MV-4-11 (cell line): ENCODE data around the gene PCNX3.
A peak's percentile ranks its signal among the peaks of the same experiment; 100 is the strongest.
"Not testable (repeated sequence)": the region's sequence is repeated elsewhere in the genome, so short reads cannot be mapped to it uniquely, and the experiment has no call there.

Experiments used
- DNase-seq: peaks from one replicate; lab custom pipeline; 2025; lab: John Stamatoyannopoulos, UW

PCNX3 gene

DNA sequence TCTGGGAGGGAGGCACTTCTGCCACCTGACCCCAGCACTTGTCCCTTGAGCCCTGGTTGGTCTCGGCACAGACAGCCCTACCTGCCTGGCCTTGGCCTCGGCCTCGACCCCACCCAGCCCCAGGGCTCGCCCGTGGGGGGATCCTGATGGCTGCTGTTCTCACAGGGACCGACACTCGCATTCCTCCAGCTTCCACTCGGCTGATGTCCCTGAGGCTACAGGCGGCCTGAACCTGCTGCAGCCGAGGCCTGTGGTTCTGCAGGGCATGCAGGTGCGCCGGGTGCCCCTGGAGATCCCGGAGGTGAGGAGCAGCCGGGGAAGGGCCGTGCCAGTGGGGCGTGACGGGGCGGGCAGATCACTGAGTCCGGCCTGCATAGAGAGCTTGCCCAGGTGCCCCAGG, 5.1 kb downstream of the PCNX3 start:
- no peak for DNase-seq

DNA sequence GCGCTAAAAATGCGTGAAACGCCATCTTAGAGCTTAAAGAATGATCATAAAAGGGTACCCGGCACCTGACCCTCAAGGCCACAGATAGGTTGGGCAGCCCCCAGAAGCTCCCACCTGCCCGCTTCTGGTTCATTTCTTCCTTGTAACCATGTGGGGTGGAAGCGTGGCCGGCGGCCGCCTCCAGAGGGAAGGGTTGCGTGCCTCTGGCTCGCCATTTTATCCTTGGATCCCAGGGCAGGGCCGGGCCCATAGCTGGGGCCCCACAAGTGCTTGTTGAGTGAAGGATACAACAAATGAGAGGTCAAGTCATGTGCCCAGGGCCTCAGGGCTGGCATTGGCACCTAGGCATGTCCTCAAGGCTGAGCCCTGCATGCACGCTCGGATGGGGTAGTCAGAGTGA, 5.9 kb downstream of the PCNX3 start:
- no peak for DNase-seq

GRCh38 chr11:65622011-65622410, 6.4 kb downstream of the PCNX3 start:
- no peak for DNase-seq

GRCh38 chr11:65623177-65623576, 7.6 kb downstream of the PCNX3 start:
- DNase-seq, result no peak

DNA sequence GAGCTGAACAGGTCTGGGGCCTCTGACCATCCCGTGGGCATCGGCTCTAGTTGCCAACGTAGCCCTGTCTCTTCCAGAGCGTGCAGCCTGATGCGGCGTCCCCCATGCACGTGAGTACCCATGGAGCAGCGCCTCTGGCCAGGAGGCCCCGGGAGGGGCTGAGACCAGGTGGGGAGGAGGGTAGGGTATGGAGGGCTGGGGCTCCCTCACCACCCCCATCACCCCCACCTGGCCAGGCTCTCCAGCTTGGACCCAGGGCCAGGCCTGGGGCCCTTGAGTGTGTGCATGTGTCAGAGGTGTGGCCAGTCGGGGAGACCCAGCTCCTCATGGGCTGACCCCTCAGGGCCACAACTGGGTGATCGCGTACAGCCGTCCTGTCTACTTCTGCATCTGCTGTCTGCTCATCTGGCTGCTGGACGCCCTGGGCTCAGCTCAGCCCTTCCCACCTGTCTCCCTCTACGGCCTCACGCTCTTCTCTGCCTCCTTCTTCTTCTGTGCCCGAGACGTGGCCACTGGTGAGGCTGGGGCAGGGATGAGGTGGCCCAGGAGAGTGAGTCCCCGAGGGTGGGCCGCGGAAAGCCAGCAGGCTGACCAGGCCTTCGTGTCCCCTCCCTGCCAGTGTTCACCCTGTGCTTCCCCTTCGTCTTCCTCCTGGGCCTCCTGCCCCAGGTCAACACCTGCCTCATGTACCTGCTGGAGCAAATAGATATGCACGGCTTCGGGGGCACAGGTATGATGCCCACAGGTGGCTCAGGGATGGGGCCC, 8.5 kb downstream of the PCNX3 start:
- DNase-seq, result no peak

- DNase-seq, result no peak
Observed at GRCh38 chr11:65624931-65625627, 9.5 kb downstream of the PCNX3 start.

- peak; percentile 16 for DNase-seq
Observed at GRCh38 chr11:65625628-65626342, 10.2 kb downstream of the PCNX3 start.

DNA sequence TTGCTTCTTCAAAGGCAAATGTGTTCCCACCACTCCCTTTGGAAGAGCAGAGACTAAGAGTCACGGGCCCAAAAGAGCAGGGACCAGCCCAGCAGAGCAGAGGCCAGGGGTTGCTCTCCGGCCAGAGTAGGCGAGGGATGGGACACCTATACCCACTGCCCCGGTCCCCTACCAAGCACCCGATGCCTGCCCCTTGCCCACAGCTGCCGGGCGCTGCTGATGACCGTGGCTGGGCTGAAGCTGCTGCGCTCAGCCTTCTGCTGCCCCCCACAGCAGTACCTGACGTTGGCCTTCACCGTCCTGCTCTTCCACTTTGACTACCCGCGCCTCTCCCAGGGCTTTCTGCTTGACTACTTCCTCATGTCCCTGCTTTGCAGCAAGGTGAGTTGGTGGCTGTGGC, 11.6 kb downstream of the PCNX3 start:
- no peak for DNase-seq

DNA sequence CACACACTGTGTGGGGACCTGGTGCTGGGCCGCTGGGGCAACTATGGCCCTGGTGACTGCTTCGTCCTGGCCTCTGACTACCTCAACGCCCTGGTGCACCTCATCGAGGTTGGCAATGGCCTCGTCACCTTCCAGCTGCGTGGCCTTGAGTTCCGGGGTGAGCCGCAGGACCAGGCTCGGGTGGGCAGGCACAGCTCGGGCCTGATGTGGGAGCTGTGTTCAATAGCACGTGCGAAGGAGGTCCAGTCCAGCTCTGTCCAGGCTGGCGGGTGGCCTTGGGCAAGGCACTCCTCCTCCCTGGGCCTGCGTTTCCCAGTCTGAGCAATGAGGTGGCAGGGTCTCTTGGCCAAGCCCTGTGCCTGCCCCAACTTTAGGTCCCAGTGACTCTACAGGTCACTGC, 14.0 kb downstream of the PCNX3 start:
- no peak for DNase-seq

- no peak for DNase-seq
Observed at GRCh38 chr11:65630215-65630614, 14.6 kb downstream of the PCNX3 start.

DNA sequence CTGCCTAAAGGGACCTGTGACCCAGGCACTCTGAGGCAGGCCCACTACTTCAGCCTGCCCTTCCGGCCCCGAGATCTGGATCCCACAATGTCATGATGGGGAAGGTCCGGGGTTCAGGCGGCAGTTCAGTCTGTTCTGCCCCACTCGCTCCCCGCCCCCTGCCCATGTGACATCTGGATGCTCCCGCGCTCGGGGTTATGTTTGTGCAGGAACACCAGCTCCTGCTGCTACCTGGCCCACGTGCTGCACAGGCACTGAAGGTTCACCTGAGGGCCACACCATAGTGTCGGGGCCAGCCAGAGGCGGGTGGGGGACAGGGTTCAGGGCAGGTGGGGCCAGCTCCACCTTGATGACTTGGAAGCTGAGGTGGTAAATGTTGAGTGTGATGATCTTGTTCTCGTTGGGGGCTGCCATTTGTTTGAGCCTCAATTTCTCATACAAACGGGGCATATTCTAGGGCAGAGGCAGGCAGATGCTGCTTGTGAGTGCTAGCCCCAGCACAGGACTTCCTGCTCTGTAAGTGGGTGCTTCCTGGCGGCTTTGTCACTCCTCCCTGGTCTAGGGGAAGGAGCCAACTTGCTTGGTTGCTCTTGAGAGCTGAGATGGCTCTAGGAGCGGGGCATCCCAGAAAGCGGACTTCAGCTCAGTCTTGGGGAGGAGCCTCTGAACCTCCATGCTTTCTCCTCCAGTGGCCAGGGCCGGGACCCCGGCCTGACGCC, 18.0 kb downstream of the PCNX3 start:
- no peak for DNase-seq

DNA sequence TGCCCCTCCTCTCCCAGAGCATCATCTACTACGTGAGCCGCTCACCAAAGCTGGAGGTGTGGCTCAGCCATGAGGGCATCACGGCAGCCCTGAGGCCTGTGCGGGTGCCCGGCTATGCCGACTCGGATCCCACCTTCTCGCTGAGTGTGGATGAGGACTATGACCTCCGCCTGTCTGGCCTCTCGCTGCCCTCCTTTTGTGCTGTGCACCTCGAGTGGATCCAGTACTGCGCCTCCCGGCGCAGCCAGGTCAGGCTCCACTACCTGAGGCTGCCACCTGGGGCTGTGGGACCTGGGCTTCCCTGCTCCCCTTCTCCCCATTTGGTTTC, 18.5 kb downstream of the PCNX3 start:
- DNase-seq, result no peak

DNA sequence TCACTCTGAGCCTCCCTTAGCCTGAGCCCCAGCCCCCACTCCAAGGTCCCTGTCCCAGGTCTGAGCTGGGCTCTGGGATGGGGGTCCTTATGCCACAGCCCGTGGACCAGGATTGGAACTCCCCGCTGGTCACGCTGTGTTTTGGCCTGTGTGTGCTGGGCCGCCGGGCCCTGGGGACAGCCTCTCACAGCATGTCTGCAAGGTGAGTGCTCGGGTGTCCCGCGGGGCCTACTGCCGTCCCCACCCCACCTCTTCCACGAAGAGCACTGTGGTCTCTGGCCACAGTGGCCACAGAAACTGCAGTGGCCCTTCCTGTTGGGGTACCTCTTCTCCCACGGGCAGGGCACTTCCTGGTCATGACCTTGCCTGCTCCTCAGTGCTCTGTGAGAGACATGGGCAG, 18.9 kb downstream of the PCNX3 start:
- no peak for DNase-seq

DNA sequence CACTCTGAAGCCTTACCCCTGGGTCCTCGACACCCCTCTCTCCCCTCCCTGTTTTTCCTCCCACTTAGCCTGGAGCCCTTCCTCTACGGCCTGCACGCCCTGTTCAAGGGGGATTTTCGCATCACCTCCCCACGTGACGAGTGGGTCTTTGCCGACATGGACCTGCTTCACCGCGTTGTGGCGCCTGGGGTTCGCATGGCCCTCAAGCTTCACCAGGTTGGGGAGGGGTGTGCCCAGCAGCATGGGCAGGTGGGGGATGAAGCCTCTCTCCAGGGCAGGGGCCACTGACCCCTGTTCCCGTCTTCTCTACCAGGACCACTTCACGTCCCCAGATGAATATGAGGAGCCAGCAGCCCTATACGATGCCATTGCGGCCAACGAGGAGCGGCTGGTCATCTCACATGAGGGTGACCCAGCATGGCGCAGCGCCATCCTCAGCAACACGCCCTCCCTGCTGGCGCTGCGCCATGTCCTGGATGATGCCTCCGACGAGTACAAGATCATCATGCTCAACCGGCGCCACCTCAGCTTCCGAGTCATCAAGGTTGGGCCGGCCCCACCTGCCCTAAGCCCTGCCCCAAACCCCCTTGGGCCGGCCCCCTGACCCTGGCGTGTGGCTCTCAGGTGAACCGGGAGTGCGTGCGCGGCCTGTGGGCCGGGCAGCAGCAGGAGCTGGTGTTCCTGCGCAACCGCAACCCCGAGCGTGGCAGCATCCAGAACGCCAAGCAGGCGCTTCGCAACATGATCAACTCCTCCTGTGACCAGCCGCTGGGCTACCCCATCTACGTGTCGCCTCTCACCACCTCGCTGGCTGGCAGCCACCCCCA, 19.5 kb downstream of the PCNX3 start:
- DNase-seq, result no peak

GRCh38 chr11:65636108-65637031, 20.8 kb downstream of the PCNX3 start:
- no peak for DNase-seq

GRCh38 chr11:65637032-65637557, 21.5 kb downstream of the PCNX3 start:
- no peak for DNase-seq

DNA sequence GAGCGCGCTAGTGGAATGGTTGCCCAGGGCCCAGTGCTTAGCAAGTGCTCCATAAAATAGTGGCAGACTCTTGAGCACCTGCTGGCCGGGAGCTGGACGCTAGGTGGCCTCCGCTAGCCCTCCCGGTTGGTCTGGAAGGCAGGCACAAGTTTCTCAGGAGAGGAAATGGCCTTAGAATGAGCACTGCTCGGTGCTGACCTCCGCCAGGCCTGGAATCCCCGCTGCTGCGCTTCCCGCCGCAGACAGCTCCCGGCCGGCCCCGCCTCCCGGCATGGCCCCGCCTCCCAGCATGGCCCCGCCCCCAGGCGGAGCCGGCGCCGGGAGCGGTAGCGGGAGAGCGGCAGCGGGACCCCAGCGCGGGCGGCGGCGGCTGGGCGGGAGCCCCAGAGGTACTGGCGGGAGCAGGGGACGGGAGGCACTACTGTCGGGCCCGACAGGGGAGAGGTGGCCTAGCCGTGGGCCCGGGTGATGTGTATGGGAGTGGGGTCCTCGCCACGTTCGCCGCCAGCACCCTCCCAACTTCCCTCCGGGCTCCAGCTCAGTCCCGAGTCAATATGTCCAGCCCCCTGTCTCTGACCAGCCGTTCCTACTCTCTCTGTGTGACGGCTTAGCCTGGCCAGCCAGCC, 22.3 kb downstream of the PCNX3 start, which contains the start of gene SIPA1:
TSS of gene SIPA1 (plus strand) at position 308 of the 626 bp plus-strand sequence. CDS start 2,821 bp downstream, outside the sequence.
- DNase-seq, result peak; percentile 73

DNA sequence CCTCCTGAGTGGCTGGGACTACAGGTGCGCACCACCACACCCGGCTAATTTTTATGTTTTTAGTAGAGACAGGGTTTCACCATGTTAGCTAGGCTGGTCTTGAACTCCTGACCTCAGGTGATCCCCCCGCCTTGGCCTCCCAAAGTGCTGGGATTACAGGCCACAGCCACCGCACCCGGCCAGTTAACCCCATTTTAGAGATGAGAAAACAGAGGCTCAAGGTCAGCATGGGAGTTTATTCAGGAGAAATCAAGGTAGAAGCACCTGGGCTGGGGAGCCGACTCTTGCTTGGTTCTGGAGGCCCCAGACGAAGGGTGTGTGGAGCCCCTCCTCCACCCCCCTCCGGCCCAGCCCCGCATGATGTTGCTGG, 23.6 kb downstream of the PCNX3 start:
- not testable (repeated sequence) for DNase-seq

GRCh38 chr11:65639623-65640482, 24.3 kb downstream of the PCNX3 start:
- DNase-seq, result peak; percentile 69
